Inflammatory macrophage treated with lipopolysaccharide for 1 hour (primary cell): ENCODE measurements around the gene FAM53B.

Source experiments
- DNase-seq, 2 donors: peaks; one replicate each; pipeline ENCODE4 v3.0.0-alpha.2; 2020 to 2022

The FAM53B gene

GRCh38 chr10:124708246-124708779, 35.9 kb downstream of the FAM53B start:
- DNase-seq = no peak

GRCh38 chr10:124707551-124707950, 36.6 kb downstream of the FAM53B start:
- peak; percentile 89 for DNase-seq

GRCh38 chr10:124707144-124707467, 37.1 kb downstream of the FAM53B start:
- no peak for DNase-seq

GRCh38 chr10:124706462-124707143, 37.6 kb downstream of the FAM53B start:
- peak in 1 of 2 donors; percentile 68 for DNase-seq

GRCh38 chr10:124705817-124706461, 38.2 kb downstream of the FAM53B start:
- no peak for DNase-seq

GRCh38 chr10:124705381-124705740, 38.8 kb downstream of the FAM53B start:
- DNase-seq = no peak

GRCh38 chr10:124704428-124705380, 39.5 kb downstream of the FAM53B start:
- DNase-seq = no peak

GRCh38 chr10:124703778-124704427, 40.3 kb downstream of the FAM53B start:
- no peak for DNase-seq

- DNase-seq = no peak
Measured at GRCh38 chr10:124703372-124703771, 40.8 kb downstream of the FAM53B start.

GRCh38 chr10:124701881-124702656, 42.1 kb downstream of the FAM53B start:
- no peak for DNase-seq

- DNase-seq = no peak
Measured at GRCh38 chr10:124701435-124701834, 42.7 kb downstream of the FAM53B start.

GRCh38 chr10:124701038-124701365, 43.2 kb downstream of the FAM53B start:
- no peak for DNase-seq

- DNase-seq = peak in 1 of 2 donors; percentile 40
Measured at GRCh38 chr10:124700293-124701037, 43.7 kb downstream of the FAM53B start.

GRCh38 chr10:124699471-124700292, 44.5 kb downstream of the FAM53B start:
- DNase-seq = no peak

- DNase-seq = no peak
Measured at GRCh38 chr10:124698545-124699469, 45.4 kb downstream of the FAM53B start.

GRCh38 chr10:124697837-124698544, 46.2 kb downstream of the FAM53B start:
- DNase-seq = peak in 1 of 2 donors; percentile 43

- DNase-seq = no peak
Measured at GRCh38 chr10:124697443-124697836, 46.7 kb downstream of the FAM53B start.
